Thoracic aorta (tissue), 2 donors: ENCODE measurements around the gene FAM184A. TPM values are rescaled to one million over a fixed set of nuclear protein-coding genes. Genes with fewer than 3 reads are reported as not detected.
"Not testable (repeated sequence)": the region's sequence is repeated elsewhere in the genome, so short reads cannot be mapped to it uniquely, and the experiment has no call there.

ENCODE experiments used
- ATAC-seq: fragments of 150-250 bp; one replicate; pipeline ENCODE4 v1.8.0; 2017; ENCODE audit warnings: low read depth; ENCODE audit not compliant: insufficient number of reproducible peaks, low FRiP score
- DNase-seq: peaks from one replicate; pipeline ENCODE4 v3.0.0-alpha.2; 2020; ENCODE audit warnings: low spot score
- H3K27ac ChIP-seq, 2 donors: fragments of 200-600 bp; sonication (generic); 1 replicate in 1 of 2; 2 replicates in 1 of 2; pipeline ENCODE4 v1.5.1; 2016; ENCODE audit warnings: mild to moderate bottlenecking in 2 of 2, moderate library complexity in 2 of 2
- H3K27me3 ChIP-seq: fragments of 200-600 bp; sonication (generic); replicated peaks from 2 replicates; pipeline ENCODE4 v1.6.0; 2016; ENCODE audit warnings: mild to moderate bottlenecking; ENCODE audit not compliant: insufficient read depth
- H3K36me3 ChIP-seq: fragments of 200-600 bp; sonication (generic); one replicate; pipeline ENCODE4 v1.5.1; 2016
- H3K4me1 ChIP-seq, 2 donors: fragments of 200-600 bp; sonication (generic); 1 replicate in 1 of 2; 2 replicates in 1 of 2; pipeline versions ENCODE4 v1.5.1 to v1.6.0; 2016; ENCODE audit warnings: low read depth in 2 of 2, mild to moderate bottlenecking in 1 of 2; ENCODE audit not compliant: control insufficient read depth in 1 of 2
- H3K4me3 ChIP-seq: fragments of 200-600 bp; sonication (generic); 2 replicates; pipeline ENCODE4 v1.5.1; 2016; ENCODE audit warnings: mild to moderate bottlenecking
- H3K9me3 ChIP-seq: fragments of 200-600 bp; sonication (generic); 2 replicates; pipeline ENCODE4 v1.5.1; 2016
- total RNA-seq, 2 donors: library from RNA; depleted of rRNA; stranded (reverse); fragments of >200 nt; gene quantifications; one replicate each; pipeline versions ENCODE4 v1.1.0 to v1.2.3, GENCODE V29; 2016
- TF ChIP-seq, protein P1 (sequence below): fragments of 200-600 bp; sonication (generic); IDR thresholded peaks from one replicate; pipeline ENCODE4 v1.5.1; 2019; ENCODE audit warnings: antibody characterized with exemption

Gene FAM184A
- total RNA-seq, 2 donors from 2014 or later = 0.54 to 7.5 TPM

DNA sequence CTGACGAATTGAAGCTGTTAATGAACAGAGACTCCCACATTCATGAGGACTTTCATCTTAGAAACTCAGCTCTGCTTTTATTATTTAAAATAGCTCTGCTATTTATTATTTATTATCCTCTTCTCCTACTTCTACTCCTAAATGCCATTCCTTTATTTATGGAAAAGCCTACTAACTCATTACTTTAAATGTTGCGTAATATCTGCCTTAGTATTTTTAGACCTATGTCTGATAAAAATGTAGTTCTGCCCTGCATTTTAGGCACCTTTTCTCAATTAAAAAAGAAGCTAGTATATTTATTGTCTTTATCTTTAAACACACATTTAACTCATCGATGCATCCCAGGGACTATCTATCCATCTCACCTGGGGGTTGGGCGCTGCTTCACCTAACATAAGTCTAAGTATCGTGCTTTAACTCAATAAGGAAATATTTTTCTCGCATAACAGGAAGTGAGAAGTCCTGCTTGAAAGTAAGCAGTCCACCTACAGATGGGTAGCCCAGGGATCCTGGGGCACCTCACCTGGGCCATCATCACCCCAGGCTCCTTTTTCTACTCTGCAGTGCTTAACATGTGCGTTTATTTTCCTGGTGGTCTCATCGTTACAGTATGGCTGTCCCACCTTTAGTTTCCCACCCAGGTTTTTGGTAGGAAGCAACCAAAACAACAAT lies 31.3 kb upstream of the FAM184A start:
- no peak overlapping the region for H3K4me3 ChIP-seq
- TF ChIP-seq, protein P1, sequence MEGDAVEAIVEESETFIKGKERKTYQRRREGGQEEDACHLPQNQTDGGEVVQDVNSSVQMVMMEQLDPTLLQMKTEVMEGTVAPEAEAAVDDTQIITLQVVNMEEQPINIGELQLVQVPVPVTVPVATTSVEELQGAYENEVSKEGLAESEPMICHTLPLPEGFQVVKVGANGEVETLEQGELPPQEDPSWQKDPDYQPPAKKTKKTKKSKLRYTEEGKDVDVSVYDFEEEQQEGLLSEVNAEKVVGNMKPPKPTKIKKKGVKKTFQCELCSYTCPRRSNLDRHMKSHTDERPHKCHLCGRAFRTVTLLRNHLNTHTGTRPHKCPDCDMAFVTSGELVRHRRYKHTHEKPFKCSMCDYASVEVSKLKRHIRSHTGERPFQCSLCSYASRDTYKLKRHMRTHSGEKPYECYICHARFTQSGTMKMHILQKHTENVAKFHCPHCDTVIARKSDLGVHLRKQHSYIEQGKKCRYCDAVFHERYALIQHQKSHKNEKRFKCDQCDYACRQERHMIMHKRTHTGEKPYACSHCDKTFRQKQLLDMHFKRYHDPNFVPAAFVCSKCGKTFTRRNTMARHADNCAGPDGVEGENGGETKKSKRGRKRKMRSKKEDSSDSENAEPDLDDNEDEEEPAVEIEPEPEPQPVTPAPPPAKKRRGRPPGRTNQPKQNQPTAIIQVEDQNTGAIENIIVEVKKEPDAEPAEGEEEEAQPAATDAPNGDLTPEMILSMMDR = no peak
- no peak for ATAC-seq

DNA sequence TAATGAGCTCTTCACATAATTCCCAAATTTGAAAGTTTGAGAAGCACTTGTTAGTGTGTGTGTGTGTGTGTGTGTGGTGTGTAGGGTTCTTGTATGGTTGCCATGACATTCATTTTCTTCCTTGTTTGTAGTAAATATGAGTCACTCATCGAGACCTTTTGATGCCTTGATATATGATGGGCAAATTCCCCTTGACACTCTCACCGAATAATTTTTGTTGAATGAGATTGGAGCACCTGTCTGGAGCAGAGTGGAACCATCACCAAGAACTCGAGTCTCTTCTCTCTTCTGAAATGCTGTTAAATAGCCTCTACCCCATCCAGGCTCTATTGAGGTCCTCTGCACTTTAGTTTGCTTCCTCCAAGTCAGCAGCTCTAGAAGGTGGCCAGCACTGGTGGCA lies 29.6 kb upstream of the FAM184A start:
- no peak overlapping the region for H3K27ac ChIP-seq
- DNase-seq (no peak), ATAC-seq (no peak)
- TF ChIP-seq, protein P1 = no peak
- H3K27me3 ChIP-seq = no peaks in the 10 kb centered on the region
- H3K4me1 ChIP-seq = no peaks in the 10 kb centered on the region
- H3K9me3 ChIP-seq = no peaks in the 10 kb centered on the region
- H3K4me3 ChIP-seq = no peak overlapping the region
- H3K36me3 ChIP-seq = no peaks in the 10 kb centered on the region

More for the DNA sequence above, 31.3 kb upstream of the FAM184A start:
- Histone ChIP-seq H3K9me3 (no peaks in the 10 kb centered on the region), H3K27ac (no peak overlapping the region), H3K4me1 (no peaks in the 10 kb centered on the region), H3K27me3 (no peaks in the 10 kb centered on the region), H3K36me3 (no peaks in the 10 kb centered on the region)
- DNase-seq = no peak

DNA sequence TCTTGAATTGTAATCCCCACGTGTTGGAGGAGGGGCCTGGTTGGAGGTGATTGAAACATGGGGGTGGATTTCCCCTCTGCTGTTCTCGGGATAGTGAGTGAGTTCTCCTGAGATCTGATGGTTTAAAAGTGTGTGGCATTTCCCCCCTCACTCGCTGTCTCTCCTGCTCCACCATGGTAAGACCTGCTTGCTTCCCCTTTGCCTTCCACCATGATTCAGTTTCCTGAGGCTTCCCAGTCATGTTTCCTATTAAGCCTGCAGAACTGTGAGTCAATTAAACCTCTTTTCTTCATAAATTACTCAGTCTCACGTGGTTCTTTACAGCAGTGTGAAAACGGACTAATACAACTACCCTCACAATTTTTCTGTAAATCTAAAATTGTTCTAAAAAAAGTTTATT lies 26.8 kb upstream of the FAM184A start:
- DNase-seq = no peak
- no peaks in the 10 kb centered on the region for H3K4me1 ChIP-seq
- TF ChIP-seq, protein P1 = no peak
- H3K27ac ChIP-seq = no peak overlapping the region
- H3K9me3 ChIP-seq = no peaks in the 10 kb centered on the region
- no peaks in the 10 kb centered on the region for H3K36me3 ChIP-seq
- no peaks in the 10 kb centered on the region for H3K27me3 ChIP-seq
- H3K4me3 ChIP-seq = no peak overlapping the region
- ATAC-seq = no peak

DNA sequence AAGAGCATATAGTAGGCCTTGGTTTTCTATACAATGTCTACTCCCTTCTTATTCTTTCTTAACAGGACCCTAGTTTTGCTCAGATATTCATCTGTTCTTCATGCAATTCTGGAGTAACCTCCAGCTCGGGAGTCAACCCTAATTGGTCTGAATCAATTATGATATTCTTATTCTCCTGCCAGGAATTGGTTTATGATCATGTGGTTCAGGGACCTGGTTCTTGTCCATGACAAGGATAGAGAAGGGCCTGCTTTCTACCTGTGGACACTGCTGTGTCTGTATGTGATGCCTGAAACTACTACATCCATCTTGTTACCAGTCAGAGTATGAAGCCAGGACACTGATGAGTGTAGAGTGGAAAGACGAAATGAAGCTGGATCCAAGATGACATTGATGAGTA lies 24.4 kb upstream of the FAM184A start:
- no peak overlapping the region for H3K27ac ChIP-seq
- no peaks in the 10 kb centered on the region for H3K4me1 ChIP-seq
- no peak overlapping the region for H3K4me3 ChIP-seq
- no peaks in the 10 kb centered on the region for H3K9me3 ChIP-seq
- ATAC-seq = no peak
- no peaks in the 10 kb centered on the region for H3K36me3 ChIP-seq
- no peaks in the 10 kb centered on the region for H3K27me3 ChIP-seq
- no peak for DNase-seq
- TF ChIP-seq, protein P1 = no peak

DNA sequence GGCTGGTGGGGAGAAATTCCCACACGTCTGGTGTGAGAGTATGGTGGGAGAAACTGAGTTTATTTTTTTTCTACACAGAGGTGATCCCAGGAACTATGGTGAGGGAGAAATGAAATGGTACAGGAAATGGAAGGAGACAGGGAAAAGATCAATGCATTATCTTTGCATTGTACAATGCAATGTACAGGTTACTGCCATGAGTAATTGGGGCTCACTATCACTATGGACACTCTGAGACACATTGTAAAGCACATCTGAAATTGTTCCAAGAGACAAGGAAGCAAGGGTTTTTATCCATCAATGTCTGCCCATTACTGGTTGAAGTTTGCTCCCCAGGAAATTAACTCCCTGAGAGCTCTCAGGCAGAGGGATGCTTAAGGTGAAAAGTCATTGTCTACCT lies 21.7 kb upstream of the FAM184A start:
- H3K4me1 ChIP-seq = peaks cover 0 to 3% of the 10 kb centered on the region in 2 donors
- TF ChIP-seq, protein P1 = no peak
- no peaks in the 10 kb centered on the region for H3K36me3 ChIP-seq
- ATAC-seq = no peak
- no peak for DNase-seq
- H3K4me3 ChIP-seq = no peak overlapping the region
- no peak overlapping the region for H3K27ac ChIP-seq
- H3K27me3 ChIP-seq = no peaks in the 10 kb centered on the region
- no peaks in the 10 kb centered on the region for H3K9me3 ChIP-seq

DNA sequence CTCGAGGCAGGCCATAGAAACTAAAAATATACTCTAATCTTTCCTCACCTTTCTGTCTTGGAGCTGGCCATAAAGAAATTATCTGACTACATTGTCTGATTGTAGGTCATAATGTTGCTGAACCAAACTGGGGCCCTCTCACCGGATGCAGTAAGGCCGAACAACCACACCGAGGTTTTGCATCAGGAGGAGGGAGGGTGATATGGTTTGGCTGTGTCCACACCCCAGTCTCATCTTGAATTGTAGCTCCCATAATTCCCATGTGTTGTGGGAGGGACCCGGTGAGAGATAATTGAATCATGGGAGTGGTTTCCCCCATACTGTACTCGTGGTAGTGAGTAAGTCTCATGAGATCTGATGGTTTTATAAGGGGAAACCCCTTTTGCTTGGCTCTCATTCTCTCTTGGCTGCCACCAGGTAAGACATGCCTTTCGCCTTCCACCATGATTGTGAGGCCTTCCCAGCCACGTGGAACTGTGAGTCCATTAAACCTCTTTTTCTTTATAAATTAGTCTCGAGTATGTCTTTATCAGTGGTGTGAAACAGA lies 19.4 kb upstream of the FAM184A start:
- not testable (repeated sequence) for ATAC-seq, H3K4me1 ChIP-seq, H3K4me3 ChIP-seq, H3K27me3 ChIP-seq, DNase-seq, H3K9me3 ChIP-seq, H3K36me3 ChIP-seq, H3K27ac ChIP-seq
